Colon (tissue), 2 donors: ENCODE measurements around the gene KANSL3.
"Not testable (repeated sequence)": the region's sequence is repeated elsewhere in the genome, so short reads cannot be mapped to it uniquely, and the experiment has no call there.

Experiments used
- FAIRE-seq: peaks from 2 replicates; lab custom pipeline; 2012; peaks lifted over from hg19 to GRCh38; lab: Jason Lieb, UNC
- donor health status: control.
- donor health status: control.

KANSL3 gene

DNA sequence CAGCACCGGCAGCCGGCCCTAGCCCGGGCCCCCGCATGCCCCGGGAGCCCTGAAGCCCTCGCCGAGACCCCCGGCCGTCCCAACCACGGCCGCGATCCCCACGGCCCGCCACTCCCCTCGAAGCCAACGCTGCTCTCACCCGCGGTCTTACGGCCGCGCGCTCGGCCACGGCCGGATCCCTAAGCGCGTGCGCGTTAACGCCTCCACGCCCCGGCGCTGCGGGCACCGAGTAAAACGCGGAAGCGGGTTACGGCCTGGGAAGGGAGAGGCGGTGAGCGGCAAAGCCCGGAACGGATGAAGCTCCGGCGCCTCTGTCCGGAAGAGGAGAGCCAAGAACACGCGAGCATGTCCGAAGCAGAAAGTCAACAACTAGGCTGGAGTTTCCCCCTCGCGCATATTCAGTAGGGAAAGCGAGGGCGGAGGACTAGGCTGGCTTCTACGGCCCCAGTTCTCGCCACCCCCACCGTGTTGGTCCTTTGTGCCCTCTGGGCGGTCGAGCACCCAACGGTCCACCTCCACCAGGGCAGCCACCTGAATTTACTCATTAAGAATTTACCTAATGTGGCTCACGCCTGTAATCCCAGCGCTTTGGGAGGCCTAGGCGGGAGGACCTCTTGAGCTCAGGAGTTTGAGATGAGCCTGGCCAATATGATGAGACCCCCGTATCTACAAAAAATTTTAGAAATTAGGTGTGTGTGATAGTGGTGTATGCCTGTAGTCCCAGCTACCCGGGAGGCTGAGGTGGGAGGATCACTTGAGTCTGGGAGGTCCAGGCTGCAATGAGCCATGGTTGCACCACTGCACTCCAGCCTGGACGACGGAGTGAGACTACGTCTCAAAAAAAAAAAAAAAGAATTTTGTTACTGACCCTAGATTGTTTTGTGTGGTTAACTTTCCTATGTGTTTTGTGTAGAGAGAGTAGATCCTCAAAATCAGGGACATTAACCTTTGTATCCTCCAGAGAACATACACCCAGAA is at the start of gene KANSL3:
TSS of gene KANSL3 (minus strand) at position 169 of the 978 bp plus-strand sequence. CDS start 1,177 bp downstream, outside the sequence.
- FAIRE-seq = no peak

DNA sequence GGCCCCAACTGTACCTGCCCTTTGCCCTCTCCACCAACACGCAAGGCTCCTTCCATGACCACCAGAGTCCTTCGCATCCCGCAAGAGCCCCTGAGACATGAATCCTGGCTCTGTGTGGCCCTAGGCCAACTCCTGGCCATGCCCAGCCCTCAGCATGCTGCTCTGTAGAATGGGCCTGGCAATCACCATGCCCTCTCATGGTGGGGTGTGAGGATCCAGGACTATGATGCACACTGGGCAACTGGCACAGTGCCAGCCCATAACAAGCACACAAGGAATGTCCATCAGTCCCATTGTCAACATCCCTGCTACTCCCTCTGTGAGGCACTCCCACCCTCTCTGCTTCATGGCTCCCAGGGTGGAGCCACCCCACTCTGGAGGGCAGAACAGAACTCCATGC is 49.2 kb upstream of the KANSL3 start:
- no peak for FAIRE-seq

DNA sequence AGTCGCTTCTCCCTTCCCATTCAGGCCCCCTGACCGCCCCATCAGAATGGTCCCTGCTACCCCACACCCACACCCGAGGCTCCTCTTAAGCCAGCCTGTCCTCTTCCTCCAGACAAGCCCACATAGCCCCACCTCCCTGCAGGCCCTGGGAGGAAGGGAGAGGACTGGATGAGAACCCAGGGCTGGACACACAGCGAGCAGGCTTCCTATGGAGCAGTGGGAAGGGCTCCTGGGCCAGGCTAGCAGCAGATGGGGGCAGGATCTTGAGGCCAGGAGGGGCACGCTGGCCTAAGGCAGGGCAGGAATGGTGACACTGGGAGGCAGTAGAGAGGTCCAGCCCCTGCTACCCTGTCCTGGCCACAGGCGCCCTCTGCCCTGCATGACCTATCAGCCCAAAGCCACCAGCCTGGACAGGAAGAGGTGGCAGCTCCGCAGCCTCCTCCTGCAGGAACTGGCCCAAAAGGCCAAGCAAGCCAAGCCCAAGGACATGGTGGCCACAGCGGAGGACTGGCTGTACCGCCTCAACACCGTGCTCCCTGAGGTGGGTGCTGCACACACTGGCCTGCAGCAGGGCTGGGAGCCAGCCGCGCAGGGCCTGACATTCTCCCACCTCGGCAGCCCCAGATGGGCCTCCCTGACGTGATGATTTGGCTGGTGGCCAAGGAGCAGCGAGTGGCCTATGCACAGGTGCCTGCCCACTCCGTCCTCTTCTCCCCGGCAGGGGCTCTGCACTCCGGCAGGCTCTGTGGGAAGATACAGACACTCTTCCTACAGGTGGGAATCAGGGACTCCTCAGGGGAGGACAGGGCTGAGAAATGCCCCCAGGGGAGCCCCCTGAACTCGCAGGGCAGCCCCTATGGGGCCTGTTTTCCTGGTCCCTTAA is 47.7 kb upstream of the KANSL3 start:
- no peak for FAIRE-seq

DNA sequence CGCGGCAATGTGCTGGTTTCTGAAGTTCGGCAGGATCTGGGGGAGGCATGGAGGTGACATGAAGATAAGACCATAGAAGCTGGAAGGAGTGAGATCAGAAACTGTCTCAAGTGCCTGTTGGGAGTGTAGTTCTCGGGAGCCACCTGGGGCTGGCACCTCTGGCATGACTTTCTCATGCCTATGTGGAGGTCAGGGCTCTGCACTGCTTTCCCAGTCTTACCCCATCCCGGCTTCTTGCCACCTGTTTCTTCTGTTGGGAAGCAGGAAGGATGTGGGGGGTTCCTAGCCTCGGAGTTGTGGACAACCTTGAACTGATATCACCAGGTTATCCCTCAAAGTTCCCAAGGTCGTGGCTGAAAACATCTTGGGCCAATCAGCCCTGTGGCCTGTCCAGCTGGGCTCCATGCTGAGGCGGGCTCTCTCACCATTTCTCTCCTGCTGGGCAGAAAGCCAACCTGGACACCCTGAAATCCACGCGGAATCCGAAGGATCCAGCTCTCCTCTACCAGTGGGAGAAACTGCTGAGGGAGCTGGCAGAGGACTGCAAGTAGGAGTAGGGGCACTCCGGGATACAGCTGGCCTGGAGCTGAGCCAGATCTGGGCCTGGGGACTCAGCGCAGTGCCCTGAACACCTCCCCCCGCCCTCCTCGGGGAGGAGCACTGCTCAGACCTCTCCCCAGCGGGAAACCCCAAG is 46.9 kb upstream of the KANSL3 start:
- no peak for FAIRE-seq

DNA sequence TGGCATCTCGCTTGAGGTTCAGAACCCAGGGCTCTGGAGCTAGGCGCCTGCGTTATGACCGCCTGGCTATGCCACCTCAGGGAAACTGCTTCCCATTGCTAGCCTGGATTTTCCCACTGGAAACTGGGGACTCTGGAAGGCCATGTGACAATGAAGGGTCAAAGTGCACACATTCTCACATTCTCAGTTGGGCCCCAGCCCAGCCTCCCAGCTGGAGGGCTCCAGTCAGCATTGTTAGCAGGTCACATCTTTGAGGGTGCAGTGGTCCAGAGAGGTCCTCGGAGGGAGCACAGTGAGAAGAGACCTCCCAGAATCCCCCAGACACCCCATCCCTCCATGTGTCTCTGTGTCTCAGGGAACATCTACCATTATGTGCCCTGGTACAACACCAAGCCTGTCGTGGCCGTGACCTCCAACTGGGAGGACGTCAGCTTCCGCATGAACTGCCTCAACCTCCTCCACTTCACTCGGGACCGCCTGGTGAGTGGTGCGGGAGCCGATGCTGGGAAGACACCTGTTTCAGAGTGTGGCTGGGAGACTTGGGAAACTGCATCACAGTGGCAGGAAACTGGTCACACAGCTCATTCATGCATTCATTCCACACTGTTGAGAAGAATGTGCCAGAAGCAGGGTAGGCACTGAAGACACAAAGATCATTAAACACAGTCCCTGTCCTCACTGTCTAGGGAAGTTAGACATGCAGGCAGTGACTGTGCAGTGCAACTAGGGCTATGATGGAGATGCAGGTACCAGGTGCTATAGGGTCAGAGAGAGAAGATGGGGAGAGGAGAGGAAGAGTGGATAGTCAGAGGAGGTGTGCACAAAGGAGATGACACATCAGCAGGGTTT is 46.1 kb upstream of the KANSL3 start:
- no peak for FAIRE-seq

DNA sequence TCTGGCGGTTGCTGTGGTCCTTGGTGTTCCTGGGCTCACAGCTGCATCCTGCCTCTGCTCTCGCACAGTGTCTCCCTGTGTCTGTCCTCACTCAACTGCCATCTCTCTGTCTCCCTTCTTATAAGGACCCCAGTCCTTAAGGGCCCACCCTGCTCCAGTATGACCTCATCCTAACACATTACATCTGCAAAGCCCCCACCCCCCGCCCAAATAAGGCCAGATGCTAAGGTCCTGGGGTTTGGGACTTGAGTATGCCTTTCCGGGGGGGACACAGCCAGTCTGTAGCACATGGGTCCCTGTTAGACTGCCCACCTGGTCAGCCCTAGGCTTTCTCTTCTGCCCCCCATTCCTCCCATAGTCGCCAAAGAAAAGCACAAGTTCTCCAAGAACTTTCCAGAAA is 45.2 kb upstream of the KANSL3 start:
- FAIRE-seq = no peak

DNA sequence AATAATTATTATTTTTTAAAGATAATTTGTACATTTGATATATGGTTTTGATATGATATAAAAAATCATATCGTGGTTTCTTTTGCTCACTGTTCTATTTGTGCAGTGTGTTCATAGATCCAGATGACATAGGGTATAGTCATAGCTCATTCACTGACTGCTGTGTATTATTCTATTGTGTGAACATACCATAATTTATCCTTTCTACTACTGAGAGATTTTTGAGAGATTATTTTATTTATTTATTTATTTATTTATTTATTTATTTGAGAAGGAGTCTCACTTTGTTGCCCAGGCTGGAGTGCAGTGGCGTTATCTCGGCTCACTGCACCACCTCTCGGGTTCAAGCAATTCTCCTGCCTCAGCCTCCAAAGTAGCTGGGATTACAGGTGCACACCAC is 43.4 kb upstream of the KANSL3 start:
- FAIRE-seq = no peak

DNA sequence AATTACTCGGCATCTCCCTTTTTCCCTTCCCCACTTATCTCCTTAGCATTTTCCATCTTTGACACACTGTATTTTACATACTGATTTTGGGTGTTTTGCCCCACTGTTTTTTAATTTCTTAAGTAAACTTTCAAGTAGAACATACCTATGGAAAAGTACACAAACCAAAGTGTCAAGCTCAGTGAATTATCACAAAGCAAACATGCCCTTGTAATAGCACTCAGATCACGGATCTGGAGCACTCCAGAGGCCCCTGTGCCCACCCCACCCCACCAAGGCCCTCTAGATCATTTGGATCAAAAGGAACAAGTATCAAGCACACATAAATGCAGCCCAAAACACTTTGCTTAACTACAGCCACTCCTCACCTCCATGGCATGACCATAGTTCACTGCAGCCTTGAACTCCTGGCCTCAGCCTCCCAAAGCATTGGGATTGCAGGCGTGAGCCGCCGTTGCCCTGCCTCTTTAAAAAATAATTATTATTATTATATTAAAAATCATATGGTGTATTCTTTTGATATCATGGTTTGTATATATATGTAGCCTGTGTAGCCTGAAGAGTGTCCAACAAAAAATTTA is 42.5 kb upstream of the KANSL3 start:
- FAIRE-seq = no peak

DNA sequence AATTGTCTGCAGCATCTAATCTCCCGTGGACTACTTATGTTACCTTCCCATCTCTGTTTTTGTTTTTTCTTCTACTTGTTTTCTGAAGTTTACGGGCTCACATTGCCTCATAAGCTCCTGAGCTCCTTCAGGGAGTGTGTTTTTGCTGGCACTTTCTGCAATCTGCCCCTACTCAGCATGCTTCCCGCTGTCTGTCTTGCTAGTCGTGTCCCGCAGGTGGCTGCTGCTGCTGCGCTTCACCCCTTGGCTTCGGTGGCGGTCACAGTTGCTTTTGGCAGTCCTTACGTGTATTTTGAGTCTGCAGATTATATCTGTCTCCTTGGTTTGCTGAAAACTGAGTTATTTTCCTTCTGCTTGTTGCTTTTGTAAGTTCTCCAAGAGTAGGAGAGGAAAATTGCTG is 41.7 kb upstream of the KANSL3 start:
- FAIRE-seq = no peak

DNA sequence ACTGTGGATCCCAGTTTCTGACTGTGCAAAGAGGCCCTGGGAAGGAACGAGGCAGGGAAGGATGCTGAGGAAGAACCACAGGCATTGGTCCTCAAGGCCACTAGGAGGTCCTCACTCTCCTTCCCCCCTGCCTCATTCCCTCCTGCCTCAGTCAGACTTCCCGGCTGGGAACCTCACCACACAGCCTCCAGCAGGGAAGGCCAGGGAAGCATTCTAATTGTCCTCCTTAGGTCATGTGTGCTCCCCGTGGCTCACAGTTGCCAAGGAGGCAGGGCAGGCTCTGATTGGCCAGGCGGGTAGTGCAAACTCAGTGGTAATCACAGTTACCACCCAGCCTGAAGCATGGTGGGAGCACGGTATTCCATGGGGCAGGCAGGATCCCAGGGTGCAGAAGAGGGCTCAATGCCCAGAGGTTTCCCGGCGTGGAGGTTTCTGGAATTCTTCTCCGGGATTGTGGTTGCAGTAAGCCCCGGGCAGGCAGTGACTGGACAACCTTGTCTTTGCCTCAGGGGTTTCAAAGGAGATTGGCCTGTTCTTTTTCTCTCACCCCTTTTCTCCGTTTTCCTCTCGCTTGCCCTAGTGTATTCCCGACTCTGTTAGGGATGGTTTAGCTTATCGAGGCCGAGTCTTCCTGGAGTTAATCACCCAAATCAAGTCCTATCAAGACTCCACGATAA is 31.6 kb upstream of the KANSL3 start:
- no peak for FAIRE-seq

DNA sequence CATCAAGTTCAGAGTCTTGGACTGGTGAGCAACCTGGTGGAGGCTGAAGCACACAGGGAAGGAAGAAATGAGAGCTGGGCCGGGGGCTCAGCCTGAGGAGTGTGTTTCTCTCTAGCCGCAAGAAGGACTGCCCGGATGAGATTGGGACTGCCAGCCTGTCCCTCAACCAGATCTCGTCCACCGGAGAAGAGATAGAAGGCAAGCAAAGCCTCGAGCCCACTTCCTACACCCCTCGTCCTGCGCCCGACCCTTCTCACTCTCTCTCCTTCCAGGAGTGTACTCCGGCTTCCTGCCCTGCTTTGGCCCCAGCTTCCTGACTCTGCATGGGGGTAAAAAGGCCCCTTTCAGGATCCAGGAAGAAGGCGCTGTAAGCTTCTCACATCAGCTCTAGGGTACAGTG is 30.7 kb upstream of the KANSL3 start:
- no peak for FAIRE-seq

DNA sequence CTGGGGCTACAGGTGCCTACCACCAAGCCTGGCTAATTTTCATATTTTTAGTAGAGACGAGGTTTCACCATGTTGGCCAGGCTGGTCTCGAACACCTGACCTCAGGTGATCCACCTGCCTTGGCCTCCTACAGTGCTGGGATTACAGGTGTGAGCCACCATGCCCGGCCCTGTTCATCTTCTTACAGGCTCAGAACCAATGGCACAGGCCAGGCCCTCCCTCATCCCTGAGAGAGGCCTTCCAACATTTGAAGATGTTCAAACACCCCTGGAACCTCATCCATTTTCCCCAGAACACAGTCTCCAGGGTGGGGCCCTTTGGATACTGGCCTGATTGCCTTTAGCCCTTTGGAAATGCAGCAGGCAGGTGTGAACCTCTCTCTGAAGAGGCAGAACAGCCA is 27.6 kb upstream of the KANSL3 start:
- not testable (repeated sequence) for FAIRE-seq

DNA sequence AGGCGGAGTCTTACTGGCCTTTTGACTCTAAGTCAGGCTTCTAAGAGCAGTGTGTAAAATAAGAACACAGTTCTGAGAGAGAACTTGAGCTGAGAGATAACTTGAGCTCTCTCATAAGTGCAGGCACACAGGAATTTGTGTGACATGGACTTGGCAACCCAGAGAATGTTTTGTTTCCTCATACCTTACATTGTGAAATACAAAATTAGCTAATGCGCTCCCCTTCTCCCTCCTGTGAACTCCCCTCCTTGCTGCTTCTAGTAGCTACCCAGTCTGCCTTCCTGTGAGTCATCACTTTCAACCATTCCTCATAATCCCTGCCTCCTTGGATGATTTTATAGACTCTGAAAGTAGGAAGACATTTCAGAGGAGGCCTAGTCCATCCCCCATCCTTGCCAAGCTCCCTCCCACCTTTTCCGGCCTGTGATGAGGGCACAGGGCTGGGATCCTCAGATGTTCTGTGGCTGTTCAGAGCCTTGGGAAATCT is 27.0 kb upstream of the KANSL3 start:
- FAIRE-seq = no peak

DNA sequence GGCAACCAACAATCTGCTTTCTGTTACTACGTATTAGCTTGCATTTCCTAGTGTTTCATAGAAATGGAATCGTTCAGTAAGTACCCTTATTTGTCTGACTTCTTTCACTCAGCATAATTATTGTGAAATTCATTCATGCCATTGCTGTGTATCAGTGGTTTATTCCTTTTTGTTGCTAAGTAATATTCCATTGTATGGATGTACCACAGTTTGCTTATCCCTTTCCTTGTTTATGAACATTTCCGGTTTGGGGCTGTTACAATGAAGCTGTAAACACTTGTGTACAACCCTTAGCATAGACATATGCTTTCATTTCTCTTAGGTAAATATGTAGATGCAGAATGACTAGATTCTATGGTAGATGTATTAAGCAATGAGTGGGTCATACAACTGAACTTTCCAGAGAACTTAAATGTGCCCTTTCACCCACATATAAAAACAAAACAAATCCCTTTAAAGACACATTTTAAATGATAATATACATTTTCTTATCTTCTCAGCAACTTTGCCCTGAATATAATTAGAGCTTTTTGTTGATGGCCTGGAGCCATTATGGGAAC is 26.3 kb upstream of the KANSL3 start:
- FAIRE-seq = no peak

DNA sequence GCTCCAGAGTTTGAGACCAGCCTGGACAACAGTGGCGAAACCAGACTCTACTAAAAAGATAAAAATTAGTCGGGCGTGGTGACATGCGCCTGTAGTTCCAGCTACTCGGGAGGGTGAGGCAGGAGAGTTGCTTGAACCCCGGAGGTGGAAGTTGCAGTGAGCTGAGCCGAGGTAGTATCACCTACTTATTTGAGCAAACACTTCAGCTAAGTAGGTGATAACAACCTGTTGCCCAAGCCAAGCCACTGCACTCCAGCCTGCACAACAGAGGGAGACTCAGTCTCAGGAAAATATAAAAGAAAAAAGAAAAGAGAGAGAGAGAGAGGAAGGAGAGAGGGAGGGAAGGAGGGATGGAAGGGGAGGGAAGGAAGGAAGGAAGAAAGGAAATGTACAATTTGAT is 25.7 kb upstream of the KANSL3 start:
- no peak for FAIRE-seq

DNA sequence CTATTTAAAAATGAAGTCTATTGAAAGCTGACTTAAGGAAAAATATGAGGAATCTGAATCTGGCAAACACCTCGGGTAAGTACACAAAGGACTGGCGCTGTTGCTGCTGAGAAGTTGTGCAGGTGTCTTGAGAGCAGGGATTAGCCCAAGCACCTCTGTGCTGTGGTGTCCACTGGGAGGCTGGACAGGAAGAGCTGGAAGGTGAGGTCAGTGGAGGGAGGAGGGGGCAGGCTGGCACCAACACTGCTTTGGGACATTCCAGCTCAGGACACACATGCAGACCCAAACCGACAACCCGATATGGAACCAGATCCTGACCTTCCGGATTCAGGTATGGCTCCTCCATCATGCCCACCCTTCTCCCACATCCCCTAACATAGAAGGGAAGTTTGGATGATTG is 25.1 kb upstream of the KANSL3 start:
- FAIRE-seq = no peak

DNA sequence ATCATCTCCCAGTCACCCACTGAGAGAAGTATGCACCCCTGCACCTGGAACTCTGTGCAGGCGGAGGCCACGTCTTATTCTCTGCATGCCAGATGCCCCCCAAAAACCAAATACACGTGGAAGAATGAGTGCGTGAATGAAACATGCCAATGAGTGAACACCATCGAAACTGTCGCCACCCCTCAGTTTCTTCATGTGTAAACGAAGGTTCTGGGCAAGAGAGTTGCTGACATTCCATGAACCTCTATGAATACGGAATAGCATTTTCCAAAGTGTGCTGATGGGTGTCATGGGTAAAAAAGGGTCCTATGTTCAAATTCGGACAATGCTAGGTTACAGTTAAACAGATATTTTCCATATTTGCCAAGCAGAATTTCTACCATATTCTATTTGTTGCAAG is 24.2 kb upstream of the KANSL3 start:
- no peak for FAIRE-seq

DNA sequence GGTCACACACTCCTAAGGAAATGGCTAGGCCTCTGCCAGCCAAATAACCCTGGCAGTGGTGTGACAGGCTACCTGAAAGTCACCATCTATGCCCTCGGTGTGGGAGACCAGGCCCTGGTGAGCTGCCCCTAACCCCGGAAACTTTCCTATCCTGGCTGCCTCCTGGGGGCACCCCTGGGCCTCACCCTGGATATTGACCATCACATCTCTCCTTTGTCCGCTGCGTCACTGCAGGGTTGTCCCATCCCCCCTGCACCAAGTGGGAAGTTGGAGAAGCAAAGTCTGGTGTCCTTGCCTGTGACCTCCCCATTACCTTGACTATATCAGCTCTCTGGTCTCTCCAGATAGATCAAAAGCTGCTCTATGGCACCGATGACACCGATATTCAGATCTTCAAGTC is 23.2 kb upstream of the KANSL3 start:
- FAIRE-seq = no peak

DNA sequence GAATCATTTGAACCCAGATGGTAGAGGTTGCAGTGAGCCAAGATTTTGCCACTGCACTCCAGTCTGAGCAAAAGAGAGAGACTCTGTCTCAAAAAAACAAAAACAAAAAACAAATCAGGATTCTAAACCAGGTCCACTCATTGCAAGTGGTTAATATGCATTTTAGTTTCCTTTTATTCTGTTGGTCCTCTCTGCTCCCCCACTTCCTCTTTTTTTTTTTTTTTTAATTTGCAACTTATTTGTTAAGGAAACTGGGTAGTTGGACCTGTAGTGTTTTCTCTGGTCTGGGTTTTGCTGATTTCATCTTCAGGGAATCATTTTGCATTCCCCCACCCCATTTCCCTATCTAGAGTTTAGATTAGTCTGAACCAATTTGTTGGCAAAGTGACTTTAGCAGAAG is 18.4 kb upstream of the KANSL3 start:
- FAIRE-seq = no peak

DNA sequence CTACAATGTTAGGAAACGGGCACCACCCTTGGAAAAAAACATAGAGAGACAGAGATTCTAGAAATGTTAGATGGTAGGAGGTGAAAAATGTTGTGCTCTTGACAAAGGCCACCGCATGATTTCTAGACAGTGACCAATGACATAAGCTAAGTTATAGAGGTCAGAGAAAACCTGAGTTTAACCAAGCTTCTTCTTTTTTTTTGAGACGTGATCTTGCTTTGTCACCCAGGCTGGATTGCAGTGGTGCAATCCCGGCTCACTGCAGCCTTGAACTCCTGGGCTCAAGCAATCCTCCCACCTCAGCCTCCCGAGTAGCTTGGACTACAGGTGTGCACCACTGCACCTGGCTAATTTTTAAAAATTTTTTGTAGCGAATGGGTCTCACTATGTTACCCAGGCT is 17.4 kb upstream of the KANSL3 start:
- no peak for FAIRE-seq
